ENCODE measurements around the gene RASD2.
A peak's percentile ranks its signal among the peaks of the same experiment; 100 is the strongest.

RASD2 gene

GRCh38 chr22:35519306-35520000 is 21.2 kb upstream of the RASD2 start:
- no peak for DNase-seq

- no peak for DNase-seq
Observed at GRCh38 chr22:35521358-35522224, 19.0 kb upstream of the RASD2 start.

GRCh38 chr22:35522225-35523149 is 18.1 kb upstream of the RASD2 start:
- no peak for DNase-seq

- DNase-seq: no peak
Observed at GRCh38 chr22:35523167-35523947, 17.3 kb upstream of the RASD2 start.

- DNase-seq: no peak
Observed at GRCh38 chr22:35524966-35525686, 15.5 kb upstream of the RASD2 start.

GRCh38 chr22:35525687-35526332 is 14.8 kb upstream of the RASD2 start:
- DNase-seq: no peak

GRCh38 chr22:35526333-35526979 is 14.2 kb upstream of the RASD2 start:
- no peak for DNase-seq

- DNase-seq: no peak
Observed at GRCh38 chr22:35528927-35529326, 11.7 kb upstream of the RASD2 start.

- DNase-seq: no peak
Observed at GRCh38 chr22:35530700-35531099, 9.9 kb upstream of the RASD2 start.

- no peak for DNase-seq
Observed at GRCh38 chr22:35531202-35531601, 9.4 kb upstream of the RASD2 start.

- no peak for DNase-seq
Observed at GRCh38 chr22:35531676-35532075, 9.0 kb upstream of the RASD2 start.

- no peak for DNase-seq
Observed at GRCh38 chr22:35533365-35534029, 7.1 kb upstream of the RASD2 start.

- DNase-seq: no peak
Observed at GRCh38 chr22:35534091-35534490, 6.5 kb upstream of the RASD2 start.

GRCh38 chr22:35537232-35537631 is 3.4 kb upstream of the RASD2 start:
- no peak for DNase-seq

- DNase-seq: peak; percentile 5
Observed at GRCh38 chr22:35538801-35539321, 1.8 kb upstream of the RASD2 start.

- DNase-seq: no peak
Observed at GRCh38 chr22:35539487-35539886, 1.1 kb upstream of the RASD2 start.

GRCh38 chr22:35539910-35540594 is 579 bp upstream of the RASD2 start:
- peak; percentile 29 for DNase-seq

- no peak for DNase-seq
Observed at GRCh38 chr22:35541254-35541748, 670 bp downstream of the RASD2 start.

Measured in CD4-positive, alpha-beta T cell treated with Interleukin-4 for 4 hours (primary cell).